CD14-positive monocyte (primary cell): ENCODE results near the gene POLD4. TPM values are rescaled to one million over a fixed set of nuclear protein-coding genes. Genes with fewer than 3 reads are reported as not detected.

ENCODE experiments used
- DNase-seq, 3 donors: peaks; one replicate each; pipeline ENCODE4 v3.0.0-alpha.2; 2011 to 2022
- H2AFZ ChIP-seq: 2 replicates; pipeline ENCODE4 v1.6.0; 2012; ENCODE audit warnings: mild to moderate bottlenecking, low read depth, low read length, inconsistent platforms; ENCODE audit not compliant: insufficient read depth, poor library complexity, severe bottlenecking
- H3K27ac ChIP-seq, 2 donors: 1 replicate in 1 of 2; 2 replicates in 1 of 2; pipeline ENCODE4 v1.5.1; 2012 to 2013; ENCODE audit warnings: low read length in 2 of 2, control low read depth in 1 of 2, inconsistent platforms in 1 of 2, low read depth in 1 of 2, mild to moderate bottlenecking in 1 of 2
- H3K27me3 ChIP-seq, 2 donors: one replicate each; pipeline versions ENCODE4 v1.6.0 to v1.6.1; 2011 to 2013; ENCODE audit warnings: low read length in 2 of 2; ENCODE audit not compliant: control insufficient read depth in 2 of 2, insufficient read depth in 2 of 2
- H3K36me3 ChIP-seq, 2 donors: replicated peaks in 1 of 2; 1 replicate in 1 of 2; 2 replicates in 1 of 2; pipeline versions ENCODE4 v1.5.1 to v1.6.1; 2012 to 2013; ENCODE audit warnings: low read length in 2 of 2, control low read depth in 1 of 2, inconsistent platforms in 1 of 2, mild to moderate bottlenecking in 1 of 2; ENCODE audit not compliant: insufficient read depth in 2 of 2, control insufficient read depth in 1 of 2
- H3K4me1 ChIP-seq, 2 donors: 1 replicate in 1 of 2; 2 replicates in 1 of 2; pipeline versions ENCODE4 v1.5.1 to v1.6.1; 2012 to 2013; ENCODE audit warnings: low read length in 2 of 2, control low read depth in 1 of 2, inconsistent platforms in 1 of 2, mild to moderate bottlenecking in 1 of 2, moderate library complexity in 1 of 2; ENCODE audit not compliant: insufficient read depth in 2 of 2, control insufficient read depth in 1 of 2
- H3K4me2 ChIP-seq: replicated peaks from 2 replicates; pipeline ENCODE3; 2012; ENCODE audit warnings: low read length, moderate library complexity, mild to moderate bottlenecking; ENCODE audit not compliant: poor library complexity, severe bottlenecking; ENCODE audit errors: extremely low read depth
- H3K4me3 ChIP-seq, 3 experiments: fragments of 200-600 bp in 1 of 3; sonication (generic) in 1 of 3; replicated peaks in 1 of 3; 1 replicate in 2 of 3; 2 replicates in 1 of 3; pipeline ENCODE4 v1.5.1; 2011 to 2013; ENCODE audit warnings: low read length in 3 of 3, mild to moderate bottlenecking in 3 of 3, control low read depth in 2 of 3, low read depth in 2 of 3, inconsistent platforms in 1 of 3, moderate library complexity in 1 of 3
- H3K79me2 ChIP-seq: 2 replicates; pipeline ENCODE4 v1.6.0; 2012; ENCODE audit warnings: mild to moderate bottlenecking, control low read depth, inconsistent platforms, low read length, moderate library complexity; ENCODE audit not compliant: insufficient read depth
- H3K9ac ChIP-seq: 2 replicates; pipeline ENCODE4 v1.6.0; 2017; ENCODE audit warnings: low read length, mild to moderate bottlenecking; ENCODE audit not compliant: insufficient read depth, poor library complexity, severe bottlenecking
- H3K9me3 ChIP-seq, 2 donors: replicated peaks in 1 of 2; 1 replicate in 1 of 2; 2 replicates in 1 of 2; pipeline versions ENCODE4 v1.5.1 to v1.6.1; 2012 to 2013; ENCODE audit warnings: low read length in 2 of 2, control low read depth in 1 of 2; ENCODE audit not compliant: control insufficient read depth in 1 of 2, insufficient read depth in 1 of 2
- H4K20me1 ChIP-seq: 2 replicates; pipeline ENCODE4 v1.6.0; 2012; ENCODE audit warnings: mild to moderate bottlenecking, low read length, control low read depth, moderate library complexity; ENCODE audit not compliant: insufficient read depth
- H3K27ac Mint-ChIP-seq, 7 donors: one replicate each; pipeline ENCODE4 v1.8.0; 2020; ENCODE audit warnings: mild to moderate bottlenecking in 7 of 7, mixed read lengths in 7 of 7, moderate library complexity in 6 of 7, inconsistent platforms in 2 of 7
- H3K27me3 Mint-ChIP-seq, 3 donors: one replicate each; pipeline ENCODE4 v1.8.0; 2021 to 2022; ENCODE audit warnings: low read depth in 3 of 3, mild to moderate bottlenecking in 3 of 3, mixed read lengths in 3 of 3, moderate library complexity in 3 of 3, inconsistent platforms in 1 of 3
- H3K36me3 Mint-ChIP-seq, 2 donors: one replicate each; pipeline ENCODE4 v1.8.0; 2020; ENCODE audit warnings: mixed read lengths in 2 of 2, inconsistent platforms in 1 of 2, mild to moderate bottlenecking in 1 of 2
- H3K4me1 Mint-ChIP-seq: one replicate; pipeline ENCODE4 v1.8.0; 2020; ENCODE audit warnings: mild to moderate bottlenecking, mixed read lengths
- H3K4me3 Mint-ChIP-seq, 2 donors: one replicate each; pipeline ENCODE4 v1.8.0; 2020; ENCODE audit warnings: mild to moderate bottlenecking in 2 of 2, mixed read lengths in 2 of 2, moderate library complexity in 1 of 2
- H3K9me3 Mint-ChIP-seq, 7 donors: one replicate each; pipeline ENCODE4 v1.8.0; 2020 to 2022; ENCODE audit warnings: mixed read lengths in 7 of 7, mild to moderate bottlenecking in 6 of 7, moderate library complexity in 6 of 7, inconsistent platforms in 2 of 7
- WGBS: methylation state at CpG from one replicate; pipeline ENCODE4 v1.1.5; 2013; ENCODE audit warnings: missing lambda C conversion rate; ENCODE audit not compliant: insufficient coverage; 5-methylcytosine and 5-hydroxymethylcytosine counted together
- intact Hi-C, 2 donors: fragments of 100-400 bp; cut with micrococcal nuclease; formaldehyde crosslinking; loops; one replicate each; pipeline versions ENCODE4 v1.15.0 to v1.15.1; 2023
- polyA plus RNA-seq, 3 donors: library from polyadenylated mRNA; depleted of rRNA in 1 of 3; unstranded in 2 of 3; stranded (reverse) in 1 of 3; fragments of 300-500 nt in 2 of 3; fragments of >200 nt in 1 of 3; fragmentation: Illumina TruSeq in 2 of 3; gene quantifications; 1 replicate in 2 of 3; 2 replicates in 1 of 3; pipeline ENCODE4 v1.2.3, GENCODE V29; 2012 to 2021
- TF ChIP-seq, protein P1 (sequence below): fragments of 200-600 bp; IDR thresholded peaks from one replicate; pipeline ENCODE4 v1.8.0; 2022; ENCODE audit warnings: antibody characterized with exemption, mild to moderate bottlenecking

POLD4 gene
- polyA plus RNA-seq, 3 donors = 157 to 205 (median 176) TPM

GRCh38 chr11:67312187-67313021 lies 40.9 kb downstream of the POLD4 start:
- peak overlapping the region in 1 of 2 donors; percentile 76 for H3K4me3 Mint-ChIP-seq
- H3K36me3 Mint-ChIP-seq = peaks cover 34 to 45% of the 10 kb centered on the region in 2 donors
- Histone ChIP-seq H3K9ac (no peak overlapping the region), H3K36me3 (peaks cover 42 to 44% of the 10 kb centered on the region in 2 donors), H3K4me3 (peak overlapping the region in 1 of 3 experiments; percentile 6), H3K27me3 (no peaks in the 10 kb centered on the region), H3K27ac (peak overlapping the region; percentile 16 to 40), H3K4me2 (peak overlapping the region; percentile 14), H4K20me1 (peaks cover 10% of the 10 kb centered on the region), H3K4me1 (peaks cover 36 to 40% of the 10 kb centered on the region in 2 donors), H2AFZ (no peak overlapping the region), H3K79me2 (no peaks in the 10 kb centered on the region), H3K9me3 (no peaks in the 10 kb centered on the region)
- intact Hi-C loops = no loop called here
- H3K9me3 Mint-ChIP-seq = no peaks in the 10 kb centered on the region
- 70% methylated on average over 14 of the region's 22 CpGs for WGBS
- H3K4me1 Mint-ChIP-seq = peaks cover 32% of the 10 kb centered on the region
- peak; percentile 42 to 73 (median 59) for DNase-seq
- no peaks in the 10 kb centered on the region for H3K27me3 Mint-ChIP-seq
- TF ChIP-seq, protein P1, sequence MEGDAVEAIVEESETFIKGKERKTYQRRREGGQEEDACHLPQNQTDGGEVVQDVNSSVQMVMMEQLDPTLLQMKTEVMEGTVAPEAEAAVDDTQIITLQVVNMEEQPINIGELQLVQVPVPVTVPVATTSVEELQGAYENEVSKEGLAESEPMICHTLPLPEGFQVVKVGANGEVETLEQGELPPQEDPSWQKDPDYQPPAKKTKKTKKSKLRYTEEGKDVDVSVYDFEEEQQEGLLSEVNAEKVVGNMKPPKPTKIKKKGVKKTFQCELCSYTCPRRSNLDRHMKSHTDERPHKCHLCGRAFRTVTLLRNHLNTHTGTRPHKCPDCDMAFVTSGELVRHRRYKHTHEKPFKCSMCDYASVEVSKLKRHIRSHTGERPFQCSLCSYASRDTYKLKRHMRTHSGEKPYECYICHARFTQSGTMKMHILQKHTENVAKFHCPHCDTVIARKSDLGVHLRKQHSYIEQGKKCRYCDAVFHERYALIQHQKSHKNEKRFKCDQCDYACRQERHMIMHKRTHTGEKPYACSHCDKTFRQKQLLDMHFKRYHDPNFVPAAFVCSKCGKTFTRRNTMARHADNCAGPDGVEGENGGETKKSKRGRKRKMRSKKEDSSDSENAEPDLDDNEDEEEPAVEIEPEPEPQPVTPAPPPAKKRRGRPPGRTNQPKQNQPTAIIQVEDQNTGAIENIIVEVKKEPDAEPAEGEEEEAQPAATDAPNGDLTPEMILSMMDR = no peak
- H3K27ac Mint-ChIP-seq = peak overlapping the region; percentile 56 to 89 (median 86)

DNA sequence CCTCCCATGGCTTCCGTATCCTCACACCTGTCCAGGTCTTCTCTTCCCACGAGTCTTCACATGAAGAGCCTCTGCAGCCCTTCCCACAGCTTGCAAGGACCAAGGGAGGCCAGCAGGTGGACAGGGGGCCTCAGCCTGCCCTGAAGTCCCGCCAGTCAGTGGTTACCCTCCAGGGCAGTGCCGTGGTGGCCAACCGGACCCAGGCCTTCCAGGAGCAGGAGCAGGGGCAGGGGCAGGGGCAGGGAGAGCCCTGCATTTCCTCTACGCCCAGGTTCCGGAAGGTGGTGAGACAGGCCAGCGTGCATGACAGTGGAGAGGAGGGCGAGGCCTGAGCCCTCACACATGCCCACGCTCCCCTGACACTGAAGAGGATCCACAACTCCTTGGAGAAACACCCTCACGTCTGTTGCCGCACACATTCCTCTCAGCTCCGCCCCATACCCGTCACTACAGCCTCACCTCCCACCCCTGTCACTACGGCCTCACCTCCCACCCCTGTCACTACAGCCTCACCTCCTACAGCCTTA lies 41.7 kb downstream of the POLD4 start:
- H3K9me3 ChIP-seq = no peaks in the 10 kb centered on the region
- no peak overlapping the region for H3K4me2 ChIP-seq
- H3K9ac ChIP-seq = no peak overlapping the region
- H3K79me2 ChIP-seq = no peaks in the 10 kb centered on the region
- no peak for DNase-seq
- H3K27me3 Mint-ChIP-seq = no peaks in the 10 kb centered on the region
- WGBS = 94% methylated on average over 11 of the region's 15 CpGs
- no peaks in the 10 kb centered on the region for H3K27me3 ChIP-seq
- peaks cover 41 to 52% of the 10 kb centered on the region in 2 donors for H3K36me3 Mint-ChIP-seq
- H3K9me3 Mint-ChIP-seq = no peaks in the 10 kb centered on the region
- H3K36me3 ChIP-seq = peaks cover 49 to 50% of the 10 kb centered on the region in 2 donors
- no peak overlapping the region for H3K4me3 Mint-ChIP-seq
- peaks cover 13% of the 10 kb centered on the region for H4K20me1 ChIP-seq
- H3K4me1 Mint-ChIP-seq = peaks cover 29% of the 10 kb centered on the region
- peak overlapping the region; percentile 16 to 40 for H3K27ac ChIP-seq
- TF ChIP-seq, protein P1 = no peak
- no peak overlapping the region for H3K4me3 ChIP-seq
- intact Hi-C loops = no loop called here
- no peak overlapping the region for H2AFZ ChIP-seq
- peak overlapping the region in 5 of 7 donors; percentile 19 to 86 (median 68) for H3K27ac Mint-ChIP-seq
- peaks cover 30 to 33% of the 10 kb centered on the region in 2 donors for H3K4me1 ChIP-seq
